GM08714 (cell line): Measurements from ENCODE around the gene KRTAP12-2.
"Not testable (repeated sequence)": the region's sequence is repeated elsewhere in the genome, so short reads cannot be mapped to it uniquely, and the experiment has no call there.

Experiments
- H3K4me3 ChIP-seq: fragments of 200-500 bp; sonication (Bioruptor generic); 2 replicates; pipeline ENCODE4 v1.5.1; 2014; ENCODE audit warnings: mild to moderate bottlenecking, low read length, inconsistent platforms
- ZNF274 ChIP-seq: IDR thresholded peaks from 2 replicates; pipeline ENCODE4 v1.6.1; 2012; ENCODE audit warnings: mild to moderate bottlenecking, low read depth, low read length

KRTAP12-2 gene

DNA sequence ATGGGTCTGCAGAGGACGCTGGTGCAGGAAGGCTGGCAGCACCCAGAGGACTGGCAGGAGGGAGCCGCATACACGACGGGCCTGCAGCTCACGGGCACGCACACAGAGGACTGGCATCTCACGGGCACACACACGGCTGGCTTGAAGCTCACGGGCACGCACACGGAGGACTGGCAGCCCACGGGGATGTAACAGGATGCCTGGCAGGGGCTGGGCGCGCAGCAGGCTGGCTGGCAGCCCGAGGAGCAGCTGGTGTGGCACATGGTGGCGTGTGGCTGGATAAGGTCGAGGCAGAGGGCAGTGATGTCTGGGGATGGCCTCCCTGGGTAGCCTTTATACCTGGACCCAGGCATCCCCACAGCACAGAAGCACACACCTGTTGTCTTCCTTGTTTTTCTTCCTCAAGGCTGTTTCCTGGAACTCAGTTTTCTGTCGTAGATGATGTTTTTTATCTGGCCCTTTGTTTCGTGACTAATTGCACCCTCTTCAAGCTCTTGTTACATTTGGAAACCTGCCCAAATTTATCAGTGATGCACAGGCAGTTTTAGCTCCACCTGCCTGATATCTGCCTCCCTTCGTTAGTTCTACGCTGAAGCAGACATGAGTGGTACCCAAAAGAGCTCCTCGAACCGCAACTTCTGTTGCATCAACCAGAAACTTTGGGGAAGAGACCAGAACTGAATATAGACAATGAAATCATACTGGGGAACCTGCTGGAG lies 15.3 kb upstream of the KRTAP12-2 start, which contains the start of gene KRTAP12-1:
Gene KRTAP12-1, minus strand, starts transcription at position 303 of the 719 bp plus-strand sequence. Its CDS starts 40 bp downstream, at position 263.
- TF ChIP-seq ZNF274: no peak
- H3K4me3 ChIP-seq: no peak within 1 kb of the TSS

DNA sequence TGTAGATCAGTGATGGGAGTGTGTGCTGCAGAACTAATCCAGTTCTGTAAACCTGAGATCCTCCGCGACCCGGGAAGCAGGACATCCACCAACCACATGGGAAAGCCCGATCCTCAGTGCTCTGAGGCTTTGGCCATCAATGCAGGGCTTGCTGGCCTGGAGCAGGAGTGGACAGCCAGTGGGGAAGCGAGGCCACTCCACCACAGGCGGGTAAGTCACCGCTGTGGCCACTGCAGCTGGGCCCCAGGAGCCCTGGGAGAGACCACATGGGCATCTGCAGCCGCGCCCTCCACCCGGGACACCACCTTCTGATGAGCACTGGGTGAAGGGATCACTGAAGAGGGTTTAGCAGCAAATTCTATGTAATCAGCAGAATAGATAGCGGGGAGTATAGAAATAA lies 14.4 kb upstream of the KRTAP12-2 start:
- no peak overlapping the region for H3K4me3 ChIP-seq
- TF ChIP-seq ZNF274: no peak

- no peak overlapping the region for H3K4me3 ChIP-seq
- TF ChIP-seq ZNF274: no peak
Observed at GRCh38 chr21:44677881-44678280, 11.2 kb upstream of the KRTAP12-2 start.

GRCh38 chr21:44671911-44672310 lies 5.2 kb upstream of the KRTAP12-2 start:
- H3K4me3 ChIP-seq: no peak overlapping the region
- no peak for TF ChIP-seq ZNF274

DNA sequence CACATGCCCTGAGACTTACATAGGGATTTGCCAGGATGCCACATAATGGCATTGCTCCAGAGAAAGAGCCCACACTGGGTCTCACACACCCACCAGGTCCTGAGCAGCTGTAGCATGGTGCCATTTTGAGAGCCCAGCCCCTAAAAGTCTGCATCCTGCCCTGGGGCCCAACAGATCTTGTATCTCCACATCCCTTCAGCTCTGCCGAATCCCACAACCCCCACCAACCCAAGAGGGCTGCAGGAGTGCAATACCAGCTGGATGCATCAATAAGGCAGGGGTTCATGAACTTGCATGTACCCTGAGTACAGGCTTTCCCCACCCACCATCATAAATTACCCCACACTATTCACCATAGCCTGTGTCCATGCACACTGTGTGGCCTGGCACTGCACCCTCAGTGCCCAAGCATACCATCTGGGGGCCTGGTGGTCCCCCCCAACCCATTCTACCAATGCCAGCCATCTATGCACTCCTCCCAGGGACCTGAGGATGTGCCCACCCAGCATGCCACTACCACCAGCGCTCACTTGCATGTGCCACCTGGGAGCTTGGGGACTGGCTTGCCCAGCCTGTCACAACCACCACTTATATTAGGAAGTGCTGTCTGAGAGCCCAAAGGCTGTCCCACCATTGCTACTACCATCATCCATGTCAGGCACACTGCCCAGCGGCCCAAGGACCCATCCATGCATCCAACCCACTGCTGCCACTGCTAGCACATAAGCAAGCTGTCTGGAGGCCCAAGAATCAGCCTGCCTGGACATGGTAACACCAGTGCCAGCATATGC lies 4.1 kb upstream of the KRTAP12-2 start:
- no peak overlapping the region for H3K4me3 ChIP-seq

GRCh38 chr21:44667612-44668011 lies 885 bp upstream of the KRTAP12-2 start:
- TF ChIP-seq ZNF274: no peak
- H3K4me3 ChIP-seq: no peak overlapping the region

More for the DNA sequence above, 4.1 kb upstream of the KRTAP12-2 start:
- no peak for TF ChIP-seq ZNF274

DNA sequence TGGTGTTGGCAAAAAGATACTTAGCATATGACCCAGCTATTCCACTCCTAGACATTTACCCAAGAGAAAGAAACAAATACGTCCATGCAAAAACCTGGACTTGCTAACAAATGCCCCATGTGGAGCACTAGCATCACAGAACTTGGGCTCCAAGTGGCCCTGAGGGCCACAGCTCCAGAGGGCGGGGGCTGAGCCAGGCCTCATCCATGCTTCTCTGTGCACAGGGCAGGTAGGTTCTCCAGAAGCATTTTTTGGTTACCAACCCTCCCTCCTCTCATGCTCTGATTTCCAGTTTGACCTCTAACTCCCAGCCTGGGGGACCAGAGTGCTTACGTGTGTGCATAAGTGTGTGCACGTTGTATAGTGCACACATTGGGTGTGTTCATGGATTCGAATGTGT lies 2.0 kb downstream of the KRTAP12-2 start:
- H3K4me3 ChIP-seq: no peak overlapping the region
- no peak for TF ChIP-seq ZNF274

DNA sequence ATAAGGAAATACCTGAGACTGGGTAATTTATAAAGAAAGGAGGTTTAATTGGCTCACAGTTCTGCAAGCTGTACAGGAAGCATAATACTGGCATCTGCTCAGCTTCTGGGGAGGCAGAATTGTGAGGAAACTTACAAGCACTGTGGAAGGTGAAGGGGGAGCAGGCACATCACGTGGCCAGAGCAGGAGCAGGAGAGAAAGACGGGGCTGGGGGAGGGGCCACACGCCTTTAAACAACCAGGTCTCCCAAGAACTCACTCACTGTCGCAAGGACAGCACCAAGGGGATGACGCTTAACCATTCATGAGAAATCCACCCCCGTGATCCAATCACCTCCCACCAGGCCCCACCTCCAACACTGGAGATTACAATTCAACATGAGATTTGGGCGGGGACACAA lies 5.2 kb downstream of the KRTAP12-2 start:
- not testable (repeated sequence) for H3K4me3 ChIP-seq

GRCh38 chr21:44658913-44659595 lies 7.7 kb downstream of the KRTAP12-2 start:
- TF ChIP-seq ZNF274: no peak
- no peak overlapping the region for H3K4me3 ChIP-seq

DNA sequence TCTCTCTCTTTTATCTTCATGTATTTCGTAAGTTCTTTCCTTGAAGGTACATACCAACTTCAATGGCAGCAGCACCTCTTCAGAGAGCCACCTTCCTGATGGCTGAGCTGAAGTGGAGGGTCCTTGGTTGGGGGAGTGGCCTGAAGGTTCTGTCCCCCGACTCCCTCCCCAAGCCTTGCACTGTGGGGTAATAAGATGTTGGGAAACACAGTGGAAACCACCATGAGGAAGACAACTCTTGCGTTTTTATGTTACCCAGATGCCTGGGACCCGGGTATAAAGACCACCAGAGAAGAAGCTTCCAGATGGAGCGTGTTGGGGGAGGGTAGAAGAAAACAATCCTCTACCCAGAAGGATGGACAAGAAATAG lies 8.2 kb downstream of the KRTAP12-2 start:
- TF ChIP-seq ZNF274: no peak
- no peak overlapping the region for H3K4me3 ChIP-seq

DNA sequence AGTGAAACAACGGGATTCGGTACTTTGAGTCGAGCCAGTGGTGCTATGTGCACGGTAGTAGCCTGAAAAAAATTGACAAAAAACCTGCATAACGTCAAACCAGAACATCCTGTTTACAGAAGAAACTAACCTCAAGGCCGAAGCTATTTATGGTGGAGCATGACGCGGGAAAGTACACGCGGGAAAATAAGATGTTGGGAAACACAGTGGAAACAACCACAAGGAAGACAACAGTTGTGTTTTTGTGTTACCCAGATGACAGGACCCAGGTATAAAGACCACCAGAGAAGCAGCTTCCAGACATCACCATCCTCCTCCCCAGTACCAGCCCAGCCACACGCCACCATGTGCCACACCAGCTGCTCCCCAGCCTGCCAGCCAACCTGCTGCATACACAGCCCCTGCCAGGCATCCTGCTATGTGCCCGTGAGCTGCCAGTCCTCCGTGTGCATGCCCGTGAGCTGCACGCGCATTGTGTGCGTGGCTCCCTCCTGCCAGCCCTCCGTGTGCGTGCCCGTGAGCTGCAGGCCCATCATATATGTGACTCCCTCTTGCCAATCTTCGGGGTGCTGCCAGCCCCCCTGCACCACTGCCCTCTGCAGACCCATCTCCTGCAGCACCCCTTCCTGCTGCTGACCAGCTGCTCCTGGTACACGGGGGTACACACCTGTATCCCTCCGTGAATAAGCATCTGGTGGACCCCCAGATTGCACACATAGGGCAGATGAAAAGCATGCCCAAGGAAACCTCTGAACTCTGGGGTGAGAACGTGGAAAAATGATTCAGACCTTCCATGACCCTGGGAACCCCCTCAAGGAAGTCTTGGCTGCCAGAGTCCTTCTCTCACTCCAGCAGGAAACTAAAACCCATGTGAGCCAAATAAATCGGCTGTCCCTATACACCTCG lies 8.8 kb downstream of the KRTAP12-2 start, which contains the start of gene KRTAP12-3:
Gene KRTAP12-3, plus strand, starts transcription at position 298 of the 906 bp plus-strand sequence. Its CDS starts 48 bp downstream, at position 346.
- no peak within 1 kb of the TSS for H3K4me3 ChIP-seq
- no peak for TF ChIP-seq ZNF274

- no peak for TF ChIP-seq ZNF274
- no peak overlapping the region for H3K4me3 ChIP-seq
Observed at GRCh38 chr21:44656868-44657267, 9.9 kb downstream of the KRTAP12-2 start.

GRCh38 chr21:44654576-44655175 lies 12.1 kb downstream of the KRTAP12-2 start, which contains the start of gene KRTAP12-4:
Gene KRTAP12-4, minus strand, starts transcription at chr21:44654659. Its CDS starts 45 bp downstream, at chr21:44654614.
- no peak within 1 kb of the TSS for H3K4me3 ChIP-seq
- TF ChIP-seq ZNF274: no peak
